ENCODE data around the gene KIAA0040.

The KIAA0040 gene

DNA sequence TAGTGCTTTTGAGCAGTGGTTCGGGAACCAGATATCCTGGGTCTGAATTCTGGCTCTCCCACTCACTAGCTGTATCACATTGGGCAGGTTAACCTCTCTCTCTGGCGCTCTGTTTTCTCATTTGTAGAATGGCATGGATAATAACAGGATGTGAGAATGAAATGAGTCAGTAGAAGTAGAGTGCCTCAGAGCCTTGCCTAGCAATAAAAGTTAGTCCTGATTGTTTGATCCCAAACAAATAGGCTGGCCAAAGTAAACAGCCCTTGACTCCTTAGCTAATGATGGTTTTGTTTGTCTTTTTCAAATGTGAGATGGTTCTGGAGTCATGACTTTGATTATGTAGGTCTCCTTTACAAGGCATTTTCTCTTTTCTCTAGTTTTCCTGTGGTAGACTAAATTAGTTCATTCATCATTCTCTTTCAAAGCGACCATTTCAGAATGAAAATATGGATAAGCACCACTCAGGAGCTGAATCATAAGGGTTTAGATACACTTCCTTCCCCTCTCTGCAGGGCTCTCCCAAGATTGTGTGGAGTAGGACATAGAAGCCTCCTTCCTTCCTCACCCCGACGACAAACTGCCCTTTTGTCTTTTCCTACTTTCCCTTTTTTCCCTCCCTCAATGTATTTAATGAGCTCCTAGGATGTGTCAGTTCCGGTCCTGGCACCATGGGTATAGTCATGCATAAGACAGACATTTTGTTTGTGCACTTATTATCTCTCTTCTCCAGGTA lies 23.1 kb downstream of the KIAA0040 start:
- H3K4me3 ChIP-seq (ENCODE audit: extremely low read depth, insufficient read depth, low read length, poor library complexity, severe bottlenecking), result no peak overlapping the region
- peak overlapping the region; percentile 57 for H3K27ac ChIP-seq (ENCODE audit: low read depth, low read length, severe bottlenecking)
- H3K4me1 ChIP-seq (ENCODE audit: control insufficient read depth, insufficient read depth, low read length, poor library complexity, severe bottlenecking), result peaks cover 24% of the 10 kb centered on the region
- 80 to 90% methylated on average over 2 of the region's 6 CpGs for WGBS, 2 experiments (ENCODE audit: insufficient coverage in 2 of 2)
- no peaks in the 10 kb centered on the region for H3K9me3 ChIP-seq (ENCODE audit: control insufficient read depth, low read length)
- peaks cover 19% of the 10 kb centered on the region for H3K36me3 ChIP-seq (ENCODE audit: control insufficient read depth, insufficient read depth, low read length)

DNA sequence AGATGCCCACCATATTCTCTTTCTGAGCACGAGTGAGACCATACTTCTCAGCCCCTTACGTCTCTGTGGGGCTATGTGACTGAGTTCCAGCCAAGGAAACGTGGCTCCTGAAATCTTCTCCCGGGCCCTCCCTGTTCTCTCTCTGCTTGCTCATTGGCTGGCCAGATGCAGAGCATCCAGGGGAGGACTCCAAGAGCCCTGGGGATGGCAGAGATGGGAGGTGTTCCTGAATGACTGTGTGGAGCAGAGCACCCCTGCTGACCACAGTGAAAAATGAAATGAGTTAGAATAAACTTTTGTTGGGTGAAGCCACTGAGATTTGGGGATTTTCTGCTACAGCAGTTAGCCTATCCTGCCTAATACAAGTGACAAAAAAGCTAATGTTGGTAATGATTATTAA lies 23.8 kb downstream of the KIAA0040 start:
- Histone ChIP-seq H3K4me1 (ENCODE audit: control insufficient read depth, insufficient read depth, low read length, poor library complexity, severe bottlenecking) (peaks cover 20% of the 10 kb centered on the region), H3K9me3 (ENCODE audit: control insufficient read depth, low read length) (no peaks in the 10 kb centered on the region), H3K4me3 (ENCODE audit: extremely low read depth, insufficient read depth, low read length, poor library complexity, severe bottlenecking) (no peak overlapping the region), H3K36me3 (ENCODE audit: control insufficient read depth, insufficient read depth, low read length) (peaks cover 21% of the 10 kb centered on the region), H3K27ac (ENCODE audit: low read depth, low read length, severe bottlenecking) (no peak overlapping the region)
- WGBS, 2 experiments (ENCODE audit: insufficient coverage in 2 of 2), result 98 to 100% methylated on average over 4 of the region's 4 CpGs

DNA sequence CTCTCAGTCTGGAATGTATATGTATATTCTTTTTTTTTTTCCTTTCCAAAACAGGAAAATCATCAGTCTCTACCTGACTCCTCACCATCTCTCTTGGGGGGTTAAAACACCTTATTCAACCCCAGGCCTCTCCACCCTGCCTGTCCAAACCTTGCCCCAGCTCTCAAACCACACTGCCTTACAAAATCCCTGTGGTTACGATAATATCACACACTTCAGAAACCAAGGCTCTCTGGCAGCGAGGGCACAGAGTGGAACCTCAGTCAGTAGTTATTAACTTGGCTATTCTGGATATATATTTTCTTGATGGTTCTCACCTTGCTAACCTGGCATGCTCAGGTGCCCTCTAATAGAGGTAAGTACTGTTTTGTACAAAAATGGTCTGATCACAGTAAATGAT lies 24.7 kb downstream of the KIAA0040 start:
- Histone ChIP-seq H3K27ac (ENCODE audit: low read depth, low read length, severe bottlenecking) (no peak overlapping the region), H3K4me3 (ENCODE audit: extremely low read depth, insufficient read depth, low read length, poor library complexity, severe bottlenecking) (no peak overlapping the region), H3K36me3 (ENCODE audit: control insufficient read depth, insufficient read depth, low read length) (peaks cover 25% of the 10 kb centered on the region), H3K4me1 (ENCODE audit: control insufficient read depth, insufficient read depth, low read length, poor library complexity, severe bottlenecking) (peaks cover 20% of the 10 kb centered on the region), H3K9me3 (ENCODE audit: control insufficient read depth, low read length) (no peaks in the 10 kb centered on the region)
- no CpG with 5 or more reads among the region's 2 CpGs for WGBS, 2 experiments (ENCODE audit: insufficient coverage in 2 of 2)

DNA sequence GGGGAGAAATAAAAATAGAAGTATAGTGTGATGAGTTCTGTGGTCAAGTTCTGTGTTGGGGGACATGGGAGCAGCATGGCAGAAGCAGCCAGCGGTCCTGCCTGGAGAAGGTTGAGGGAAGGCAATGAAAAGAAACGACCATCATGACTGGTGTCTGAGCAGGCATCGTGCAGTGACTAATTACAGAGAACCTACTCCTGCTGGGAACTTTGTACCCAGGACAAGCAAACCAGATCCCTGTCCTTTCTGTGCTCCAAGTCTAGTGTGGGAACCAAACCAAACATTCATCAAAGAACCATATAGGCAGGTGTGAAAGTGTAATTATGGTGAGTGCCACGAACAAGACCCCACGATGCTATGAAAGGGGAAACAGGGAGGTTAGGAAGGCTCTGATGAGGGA lies 25.8 kb downstream of the KIAA0040 start:
- WGBS, 2 experiments (ENCODE audit: insufficient coverage in 2 of 2), result 88 to 89% methylated on average over 5 of the region's 5 CpGs
- Histone ChIP-seq H3K4me1 (ENCODE audit: control insufficient read depth, insufficient read depth, low read length, poor library complexity, severe bottlenecking) (peaks cover 20% of the 10 kb centered on the region), H3K27ac (ENCODE audit: low read depth, low read length, severe bottlenecking) (no peak overlapping the region), H3K4me3 (ENCODE audit: extremely low read depth, insufficient read depth, low read length, poor library complexity, severe bottlenecking) (no peak overlapping the region), H3K36me3 (ENCODE audit: control insufficient read depth, insufficient read depth, low read length) (peaks cover 25% of the 10 kb centered on the region), H3K9me3 (ENCODE audit: control insufficient read depth, low read length) (no peaks in the 10 kb centered on the region)

DNA sequence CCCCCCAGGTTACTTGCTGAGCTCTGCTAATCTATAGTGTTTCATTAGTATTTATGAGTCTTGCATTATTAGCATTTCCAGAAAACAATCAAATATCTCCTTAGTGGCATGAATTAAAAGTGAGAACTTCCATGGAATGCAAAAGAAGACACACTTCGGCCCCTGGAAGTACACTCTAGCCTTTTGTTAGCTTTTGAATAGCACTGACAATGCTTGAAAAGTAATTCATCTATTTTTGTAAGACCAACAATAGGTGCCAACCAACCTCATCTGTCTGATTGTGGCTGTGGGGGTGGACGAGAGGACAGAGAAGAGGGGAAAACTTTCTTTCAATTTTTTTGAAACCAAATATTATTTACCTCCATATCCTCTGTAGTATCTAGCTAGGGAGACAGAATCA lies 27.8 kb downstream of the KIAA0040 start:
- Histone ChIP-seq H3K4me1 (ENCODE audit: control insufficient read depth, insufficient read depth, low read length, poor library complexity, severe bottlenecking) (peaks cover 4% of the 10 kb centered on the region), H3K27ac (ENCODE audit: low read depth, low read length, severe bottlenecking) (no peak overlapping the region), H3K9me3 (ENCODE audit: control insufficient read depth, low read length) (no peaks in the 10 kb centered on the region), H3K4me3 (ENCODE audit: extremely low read depth, insufficient read depth, low read length, poor library complexity, severe bottlenecking) (no peak overlapping the region), H3K36me3 (ENCODE audit: control insufficient read depth, insufficient read depth, low read length) (peaks cover 37% of the 10 kb centered on the region)
- 86% methylated on average over 1 of the region's 2 CpGs; no CpG with 5 or more reads in 1 of the 2 experiments for WGBS, 2 experiments (ENCODE audit: insufficient coverage in 2 of 2)

DNA sequence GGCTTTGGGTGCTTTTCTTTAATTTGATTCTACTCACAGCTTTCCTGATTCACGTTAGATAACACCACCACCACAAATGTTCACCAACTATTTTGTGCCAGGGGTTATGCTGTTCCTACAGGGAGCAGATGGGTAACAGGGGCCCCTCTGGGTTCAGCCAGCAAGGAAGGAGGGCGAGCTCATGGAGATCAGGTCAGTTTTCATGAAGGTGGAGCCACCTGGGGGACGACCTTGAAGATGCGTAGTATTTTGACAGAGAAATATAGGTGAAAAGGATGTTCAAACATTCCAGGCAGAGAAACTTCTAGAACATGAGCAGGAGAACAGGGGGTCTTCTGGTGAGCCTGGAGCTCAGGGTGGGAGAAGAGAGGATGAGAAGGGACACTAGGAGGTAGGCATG lies 28.9 kb downstream of the KIAA0040 start:
- H3K4me3 ChIP-seq (ENCODE audit: extremely low read depth, insufficient read depth, low read length, poor library complexity, severe bottlenecking), result no peak overlapping the region
- no peak overlapping the region for H3K27ac ChIP-seq (ENCODE audit: low read depth, low read length, severe bottlenecking)
- no peaks in the 10 kb centered on the region for H3K9me3 ChIP-seq (ENCODE audit: control insufficient read depth, low read length)
- peaks cover 37% of the 10 kb centered on the region for H3K36me3 ChIP-seq (ENCODE audit: control insufficient read depth, insufficient read depth, low read length)
- WGBS, 2 experiments (ENCODE audit: insufficient coverage in 2 of 2), result 55 to 73% methylated on average over 3 of the region's 4 CpGs
- H3K4me1 ChIP-seq (ENCODE audit: control insufficient read depth, insufficient read depth, low read length, poor library complexity, severe bottlenecking), result no peaks in the 10 kb centered on the region

DNA sequence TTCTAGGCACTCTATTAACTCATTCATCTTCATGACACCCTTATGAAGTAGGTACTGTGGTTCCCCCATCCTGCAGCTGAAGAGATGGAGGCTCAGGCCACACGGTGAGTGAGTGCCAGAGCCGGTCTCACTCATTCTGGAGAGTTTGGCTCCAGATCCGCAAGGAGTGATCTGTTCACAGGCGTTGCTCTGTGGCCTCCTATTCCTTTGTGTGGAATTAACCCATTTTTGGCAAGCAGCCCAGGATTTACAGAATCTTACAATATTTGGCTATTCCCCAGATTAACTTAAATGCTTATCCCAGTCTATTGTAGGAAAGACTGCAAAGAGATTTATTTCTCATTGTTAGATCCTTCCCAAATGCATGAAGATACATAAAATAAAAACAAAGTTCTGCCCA lies 29.6 kb downstream of the KIAA0040 start:
- WGBS, 2 experiments (ENCODE audit: insufficient coverage in 2 of 2), result 85 to 91% methylated on average over 4 of the region's 4 CpGs
- H3K27ac ChIP-seq (ENCODE audit: low read depth, low read length, severe bottlenecking), result no peak overlapping the region
- no peak overlapping the region for H3K4me3 ChIP-seq (ENCODE audit: extremely low read depth, insufficient read depth, low read length, poor library complexity, severe bottlenecking)
- peaks cover 36% of the 10 kb centered on the region for H3K36me3 ChIP-seq (ENCODE audit: control insufficient read depth, insufficient read depth, low read length)
- no peaks in the 10 kb centered on the region for H3K9me3 ChIP-seq (ENCODE audit: control insufficient read depth, low read length)
- H3K4me1 ChIP-seq (ENCODE audit: control insufficient read depth, insufficient read depth, low read length, poor library complexity, severe bottlenecking), result no peaks in the 10 kb centered on the region

DNA sequence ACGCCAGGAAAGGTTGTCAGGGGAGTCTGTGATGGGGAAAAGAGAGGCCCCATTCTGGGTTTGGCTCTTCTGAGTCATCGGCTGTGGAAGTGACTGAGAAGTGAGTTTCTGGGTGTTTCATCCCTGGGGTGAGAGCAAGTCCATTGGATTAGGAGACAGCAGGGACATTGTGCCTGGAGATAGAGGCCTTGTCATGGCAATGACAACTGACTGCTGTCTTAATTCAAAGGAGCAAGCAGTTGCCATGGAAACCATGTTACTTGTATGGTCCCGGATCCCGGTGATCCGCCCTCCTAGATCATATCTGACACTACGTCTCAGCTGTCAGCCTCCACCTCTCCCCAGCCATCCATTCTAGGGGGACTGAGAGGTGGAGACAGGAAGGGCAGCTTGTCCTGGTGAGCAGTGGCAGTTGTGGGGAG lies 34.4 kb downstream of the KIAA0040 start:
- peaks cover 12% of the 10 kb centered on the region for H3K36me3 ChIP-seq (ENCODE audit: control insufficient read depth, insufficient read depth, low read length)
- H3K4me1 ChIP-seq (ENCODE audit: control insufficient read depth, insufficient read depth, low read length, poor library complexity, severe bottlenecking), result no peaks in the 10 kb centered on the region
- no peaks in the 10 kb centered on the region for H3K9me3 ChIP-seq (ENCODE audit: control insufficient read depth, low read length)
- WGBS, 2 experiments (ENCODE audit: insufficient coverage in 2 of 2), result 82 to 100% methylated on average over 2 to 4 of the region's 6 CpGs
- H3K4me3 ChIP-seq (ENCODE audit: extremely low read depth, insufficient read depth, low read length, poor library complexity, severe bottlenecking), result no peak overlapping the region
- H3K27ac ChIP-seq (ENCODE audit: low read depth, low read length, severe bottlenecking), result no peak overlapping the region

DNA sequence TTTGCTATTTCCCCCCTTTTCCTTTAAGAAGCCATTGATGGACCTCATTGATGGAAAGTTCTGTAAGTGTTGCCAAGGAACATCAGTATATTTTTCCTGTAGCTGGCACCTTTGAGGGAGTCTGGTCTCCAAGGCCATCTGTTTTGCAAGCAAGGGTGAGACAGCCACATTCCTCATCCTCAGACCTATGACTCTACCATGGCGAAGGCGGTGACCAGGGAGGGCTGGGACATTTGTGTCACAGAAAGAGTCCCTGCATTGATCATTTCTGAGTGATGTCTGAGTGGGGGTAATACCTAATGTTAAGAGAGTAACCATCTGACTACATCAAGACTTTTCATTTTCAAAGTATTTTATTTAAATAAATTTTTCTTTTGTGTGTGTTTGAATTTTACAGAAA lies 35.4 kb downstream of the KIAA0040 start:
- Histone ChIP-seq H3K9me3 (ENCODE audit: control insufficient read depth, low read length) (no peaks in the 10 kb centered on the region), H3K27ac (ENCODE audit: low read depth, low read length, severe bottlenecking) (no peak overlapping the region), H3K4me3 (ENCODE audit: extremely low read depth, insufficient read depth, low read length, poor library complexity, severe bottlenecking) (no peak overlapping the region), H3K4me1 (ENCODE audit: control insufficient read depth, insufficient read depth, low read length, poor library complexity, severe bottlenecking) (no peaks in the 10 kb centered on the region), H3K36me3 (ENCODE audit: control insufficient read depth, insufficient read depth, low read length) (peaks cover 12% of the 10 kb centered on the region)
- WGBS, 2 experiments (ENCODE audit: insufficient coverage in 2 of 2), result no CpG with 5 or more reads among the region's 2 CpGs

DNA sequence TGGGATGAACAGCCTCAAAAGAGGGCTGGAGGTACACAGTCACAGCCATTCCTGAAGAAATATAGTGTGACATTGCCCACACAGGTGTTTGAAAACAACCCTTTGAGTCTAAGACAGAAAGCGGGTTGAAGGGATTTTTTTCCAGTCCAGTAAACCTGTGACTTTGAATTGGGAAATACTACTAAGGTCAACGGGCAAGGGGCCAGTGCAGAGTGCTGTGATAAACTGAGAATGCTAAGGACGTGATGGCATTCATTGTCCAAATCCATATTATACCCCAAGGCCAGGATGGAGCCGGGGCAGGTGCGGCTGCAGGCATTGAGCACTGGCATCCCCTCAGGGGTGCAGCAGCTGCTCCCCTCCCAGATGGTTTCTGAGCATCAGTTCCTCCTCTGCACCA lies 36.6 kb downstream of the KIAA0040 start:
- Histone ChIP-seq H3K27ac (ENCODE audit: low read depth, low read length, severe bottlenecking) (no peak overlapping the region), H3K9me3 (ENCODE audit: control insufficient read depth, low read length) (no peaks in the 10 kb centered on the region), H3K36me3 (ENCODE audit: control insufficient read depth, insufficient read depth, low read length) (peaks cover 10% of the 10 kb centered on the region), H3K4me3 (ENCODE audit: extremely low read depth, insufficient read depth, low read length, poor library complexity, severe bottlenecking) (no peak overlapping the region), H3K4me1 (ENCODE audit: control insufficient read depth, insufficient read depth, low read length, poor library complexity, severe bottlenecking) (no peaks in the 10 kb centered on the region)
- 83 to 100% methylated on average over 3 to 4 of the region's 5 CpGs for WGBS, 2 experiments (ENCODE audit: insufficient coverage in 2 of 2)

DNA sequence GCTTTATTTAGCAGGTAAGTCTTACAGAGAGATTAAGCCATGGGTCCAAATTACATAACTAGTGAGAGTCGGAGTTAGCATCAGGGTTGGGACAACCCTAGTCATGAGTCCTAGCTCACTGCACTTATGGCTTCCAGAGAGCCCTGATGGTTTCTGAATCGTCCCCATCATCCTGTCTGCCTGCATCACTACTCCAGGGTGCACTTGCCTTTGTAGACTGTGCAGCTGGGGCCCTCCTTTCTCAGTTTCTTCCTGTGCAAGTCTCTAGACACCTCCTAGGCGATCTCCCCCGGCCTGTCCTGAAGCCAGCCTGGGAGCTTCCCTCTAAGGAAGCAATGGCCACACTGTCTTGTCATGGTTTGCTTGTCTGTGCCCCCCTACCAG lies 37.1 kb downstream of the KIAA0040 start:
- WGBS, 2 experiments (ENCODE audit: insufficient coverage in 2 of 2), result 81 to 91% methylated on average over 4 of the region's 4 CpGs

More for the DNA sequence above, 37.1 kb downstream of the KIAA0040 start:
- H3K9me3 ChIP-seq (ENCODE audit: control insufficient read depth, low read length), result no peaks in the 10 kb centered on the region
- no peak overlapping the region for H3K27ac ChIP-seq (ENCODE audit: low read depth, low read length, severe bottlenecking)
- H3K36me3 ChIP-seq (ENCODE audit: control insufficient read depth, insufficient read depth, low read length), result peaks cover 6% of the 10 kb centered on the region
- no peak overlapping the region for H3K4me3 ChIP-seq (ENCODE audit: extremely low read depth, insufficient read depth, low read length, poor library complexity, severe bottlenecking)
- H3K4me1 ChIP-seq (ENCODE audit: control insufficient read depth, insufficient read depth, low read length, poor library complexity, severe bottlenecking), result no peaks in the 10 kb centered on the region

Data from mesodermal cell (in vitro differentiated cells).